GM12878 (cell line): ENCODE data around the gene NBEAL1. TPM values are rescaled to one million over a fixed set of nuclear protein-coding genes. Genes with fewer than 3 reads are reported as not detected.
A peak's percentile ranks its signal among the peaks of the same experiment; 100 is the strongest.

Experiments used
- BHLHE40 ChIP-seq, 2 experiments: fragments of 450-650 bp in 1 of 2; IDR thresholded peaks; 2 replicates each; pipeline ENCODE4 v1.6.1; 2011 to 2017; ENCODE audit warnings: low read depth in 2 of 2, borderline replicate concordance in 1 of 2, improper control_type of control experiment in 1 of 2, low read length in 1 of 2, mild to moderate bottlenecking in 1 of 2
- CBX3 ChIP-seq: fragments of 200-600 bp; sonication (generic); IDR thresholded peaks from 2 replicates; pipeline ENCODE4 v1.6.1; 2016; ENCODE audit warnings: low read depth, borderline replicate concordance
- IKZF1 ChIP-seq: fragments of 450-650 bp; conservative IDR thresholded peaks from 2 replicates; pipeline ENCODE4 v1.6.1; 2017; ENCODE audit warnings: antibody characterized with exemption, mild to moderate bottlenecking
- IKZF2 ChIP-seq, 2 experiments: fragments of 450-650 bp; IDR thresholded peaks; 2 replicates each; pipeline ENCODE4 v1.6.1; 2017; ENCODE audit warnings: mild to moderate bottlenecking in 2 of 2, moderate library complexity in 2 of 2
- RCOR1 ChIP-seq: conservative IDR thresholded peaks from 2 replicates; pipeline ENCODE4 v1.6.1; 2012; ENCODE audit warnings: low read depth, low read length, improper control_type of control experiment
- RELA ChIP-seq: fragments of 450-650 bp; IDR thresholded peaks from 2 replicates; pipeline ENCODE4 v1.8.0; 2014; ENCODE audit warnings: borderline replicate concordance; ENCODE audit not compliant: partially characterized antibody
- SMAD1 ChIP-seq: fragments of 450-650 bp; IDR thresholded peaks from 2 replicates; pipeline ENCODE4 v1.6.1; 2018; ENCODE audit warnings: mild to moderate bottlenecking, low read depth; ENCODE audit not compliant: partially characterized antibody
- TARDBP ChIP-seq: IDR thresholded peaks from 2 replicates; pipeline ENCODE4 v1.6.1; 2016; ENCODE audit warnings: borderline replicate concordance
- TCF3 ChIP-seq: IDR thresholded peaks from 2 replicates; pipeline ENCODE4 v1.6.1; 2012; ENCODE audit warnings: low read depth, mild to moderate bottlenecking, low read length, borderline replicate concordance; ENCODE audit not compliant: insufficient read depth
- ZNF24 ChIP-seq: fragments of 450-650 bp; IDR thresholded peaks from 2 replicates; pipeline ENCODE4 v1.6.1; 2017; ENCODE audit warnings: antibody characterized with exemption, mild to moderate bottlenecking
- ZNF274 ChIP-seq: IDR thresholded peaks from one replicate; pipeline ENCODE4 v1.8.0; 2011; ENCODE audit not compliant: insufficient read length, insufficient read depth
- polyA plus RNA-seq, 11 experiments: library from polyadenylated mRNA; depleted of rRNA in 4 of 11; unstranded in 6 of 11; stranded (reverse) in 5 of 11; fragments of >200 nt; fragmentation: Nextera tagmentation in 4 of 11; fragmentation: Illumina TruSeq in 1 of 11; extraction: Ambion mirVana in 4 of 11; extraction: Trizol in 1 of 11; gene quantifications; 1 replicate in 1 of 11; 2 replicates in 10 of 11; pipeline versions ENCODE4 v1.2.1 to v1.2.3, GENCODE V29; 2011 to 2016; ENCODE audit warnings: inconsistent platforms in 2 of 11, missing spikeins in 2 of 11, low read depth in 1 of 11
- total RNA-seq, 4 experiments: library from RNA; depleted of rRNA in 3 of 4; stranded (reverse); fragments of >200 nt in 3 of 4; fragmentation: Illumina TruSeq in 1 of 4; extraction: Trizol in 1 of 4; gene quantifications; 2 replicates each; pipeline versions ENCODE4 v1.2.1 to v1.2.3, GENCODE V29; 2013 to 2021
- TF ChIP-seq, protein P1 (sequence below): fragments of 450-650 bp; IDR thresholded peaks from 2 replicates; pipeline ENCODE4 v1.6.1; 2016; ENCODE audit warnings: mild to moderate bottlenecking, moderate library complexity, borderline replicate concordance
- TF ChIP-seq, protein P2 (sequence below): fragments of 450-650 bp; formaldehyde crosslinking; IDR thresholded peaks from 2 replicates; pipeline ENCODE4 v1.5.0; 2022; ENCODE audit warnings: mild to moderate bottlenecking, missing genetic modification characterization
- TF ChIP-seq, protein P3 (sequence below): fragments of 450-650 bp; IDR thresholded peaks from 2 replicates; pipeline ENCODE4 v1.6.1; 2017; ENCODE audit warnings: low read depth, mild to moderate bottlenecking, moderate library complexity
- TF ChIP-seq, protein P4 (sequence below): fragments of 450-650 bp; IDR thresholded peaks from 2 replicates; pipeline ENCODE4 v1.6.1; 2016; ENCODE audit warnings: mild to moderate bottlenecking
- TF ChIP-seq, protein P5 (sequence below): IDR thresholded peaks from 2 replicates; pipeline ENCODE4 v1.6.1; 2011; ENCODE audit warnings: low read depth, mild to moderate bottlenecking, low read length, moderate library complexity, borderline replicate concordance; ENCODE audit errors: extremely low read depth

The NBEAL1 gene
- total and polyA plus RNA-seq, 10 of the 15 experiments (the other 5 are each of a cell fraction or from before 2014, with no cell fraction given): 1.9 to 16.1 (median 7.2) TPM

DNA sequence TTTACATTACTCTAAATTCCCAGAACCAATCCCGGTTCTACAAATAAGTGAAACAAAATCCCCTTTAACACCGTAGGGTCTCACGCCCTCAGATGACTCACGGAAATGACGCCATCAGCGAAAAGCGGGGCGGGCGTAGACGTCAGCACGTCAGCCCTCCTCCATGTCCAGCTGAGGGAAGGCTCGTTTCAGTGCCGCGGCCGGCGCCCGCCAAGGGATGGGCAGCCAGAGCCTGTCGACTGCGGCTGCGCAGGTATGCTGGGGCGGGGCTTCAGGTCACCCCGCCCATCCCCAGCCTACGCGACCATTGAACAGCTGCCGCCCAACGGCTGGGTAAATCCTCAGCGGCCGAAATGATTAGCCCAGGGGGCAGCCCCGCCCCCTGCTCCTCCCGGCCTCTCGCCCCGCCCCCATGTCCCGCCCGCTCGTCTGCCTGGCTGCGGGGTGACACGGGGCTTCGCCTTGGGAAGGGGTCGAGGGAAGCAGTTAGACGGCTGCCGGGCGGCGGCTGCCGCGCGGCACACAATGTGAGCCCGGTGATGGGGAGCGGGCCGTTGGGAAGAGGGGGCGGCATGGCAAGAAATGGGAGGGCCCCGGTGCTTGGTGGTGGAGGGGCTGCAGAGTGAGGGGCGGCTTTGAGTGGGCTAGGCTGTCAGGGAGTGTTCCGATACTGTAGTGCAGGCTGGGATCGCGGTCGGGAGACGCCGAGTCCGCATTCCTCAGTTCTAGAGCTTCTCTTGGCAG is at the start of gene NBEAL1 (continued):
- TF ChIP-seq, protein P1, sequence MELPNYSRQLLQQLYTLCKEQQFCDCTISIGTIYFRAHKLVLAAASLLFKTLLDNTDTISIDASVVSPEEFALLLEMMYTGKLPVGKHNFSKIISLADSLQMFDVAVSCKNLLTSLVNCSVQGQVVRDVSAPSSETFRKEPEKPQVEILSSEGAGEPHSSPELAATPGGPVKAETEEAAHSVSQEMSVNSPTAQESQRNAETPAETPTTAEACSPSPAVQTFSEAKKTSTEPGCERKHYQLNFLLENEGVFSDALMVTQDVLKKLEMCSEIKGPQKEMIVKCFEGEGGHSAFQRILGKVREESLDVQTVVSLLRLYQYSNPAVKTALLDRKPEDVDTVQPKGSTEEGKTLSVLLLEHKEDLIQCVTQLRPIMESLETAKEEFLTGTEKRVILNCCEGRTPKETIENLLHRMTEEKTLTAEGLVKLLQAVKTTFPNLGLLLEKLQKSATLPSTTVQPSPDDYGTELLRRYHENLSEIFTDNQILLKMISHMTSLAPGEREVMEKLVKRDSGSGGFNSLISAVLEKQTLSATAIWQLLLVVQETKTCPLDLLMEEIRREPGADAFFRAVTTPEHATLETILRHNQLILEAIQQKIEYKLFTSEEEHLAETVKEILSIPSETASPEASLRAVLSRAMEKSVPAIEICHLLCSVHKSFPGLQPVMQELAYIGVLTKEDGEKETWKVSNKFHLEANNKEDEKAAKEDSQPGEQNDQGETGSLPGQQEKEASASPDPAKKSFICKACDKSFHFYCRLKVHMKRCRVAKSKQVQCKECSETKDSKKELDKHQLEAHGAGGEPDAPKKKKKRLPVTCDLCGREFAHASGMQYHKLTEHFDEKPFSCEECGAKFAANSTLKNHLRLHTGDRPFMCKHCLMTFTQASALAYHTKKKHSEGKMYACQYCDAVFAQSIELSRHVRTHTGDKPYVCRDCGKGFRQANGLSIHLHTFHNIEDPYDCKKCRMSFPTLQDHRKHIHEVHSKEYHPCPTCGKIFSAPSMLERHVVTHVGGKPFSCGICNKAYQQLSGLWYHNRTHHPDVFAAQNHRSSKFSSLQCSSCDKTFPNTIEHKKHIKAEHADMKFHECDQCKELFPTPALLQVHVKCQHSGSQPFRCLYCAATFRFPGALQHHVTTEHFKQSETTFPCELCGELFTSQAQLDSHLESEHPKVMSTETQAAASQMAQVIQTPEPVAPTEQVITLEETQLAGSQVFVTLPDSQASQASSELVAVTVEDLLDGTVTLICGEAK: peak; percentile 35; the same call in 1 of the 2 replicates
- TF ChIP-seq RELA (peak; percentile 40), TCF3 (peak; percentile 76; the same call in 1 of the 2 replicates), ZNF24 (no peak), ZNF274 (no peak), TARDBP (no peak), IKZF1 (peak; percentile 59), SMAD1 (no peak), BHLHE40 (IDR thresholded peaks at IDR 0.05; ENCODE audit: borderline replicate concordance in 1 of 2, low read depth in 2 of 2, low read length in 1 of 2) (peak; percentile 46 to 75; a peak in 3 of 4 replicates), RCOR1 (0 out of 2 replicates have a peak, but pooled peaks have one; percentile 40), CBX3 (no peak), IKZF2 (IDR thresholded peaks at IDR 0.05) (0 out of 4 replicates have a peak, but pooled peaks of 1 of the 2 experiments have one; percentile 7)
- TF ChIP-seq, protein P2, sequence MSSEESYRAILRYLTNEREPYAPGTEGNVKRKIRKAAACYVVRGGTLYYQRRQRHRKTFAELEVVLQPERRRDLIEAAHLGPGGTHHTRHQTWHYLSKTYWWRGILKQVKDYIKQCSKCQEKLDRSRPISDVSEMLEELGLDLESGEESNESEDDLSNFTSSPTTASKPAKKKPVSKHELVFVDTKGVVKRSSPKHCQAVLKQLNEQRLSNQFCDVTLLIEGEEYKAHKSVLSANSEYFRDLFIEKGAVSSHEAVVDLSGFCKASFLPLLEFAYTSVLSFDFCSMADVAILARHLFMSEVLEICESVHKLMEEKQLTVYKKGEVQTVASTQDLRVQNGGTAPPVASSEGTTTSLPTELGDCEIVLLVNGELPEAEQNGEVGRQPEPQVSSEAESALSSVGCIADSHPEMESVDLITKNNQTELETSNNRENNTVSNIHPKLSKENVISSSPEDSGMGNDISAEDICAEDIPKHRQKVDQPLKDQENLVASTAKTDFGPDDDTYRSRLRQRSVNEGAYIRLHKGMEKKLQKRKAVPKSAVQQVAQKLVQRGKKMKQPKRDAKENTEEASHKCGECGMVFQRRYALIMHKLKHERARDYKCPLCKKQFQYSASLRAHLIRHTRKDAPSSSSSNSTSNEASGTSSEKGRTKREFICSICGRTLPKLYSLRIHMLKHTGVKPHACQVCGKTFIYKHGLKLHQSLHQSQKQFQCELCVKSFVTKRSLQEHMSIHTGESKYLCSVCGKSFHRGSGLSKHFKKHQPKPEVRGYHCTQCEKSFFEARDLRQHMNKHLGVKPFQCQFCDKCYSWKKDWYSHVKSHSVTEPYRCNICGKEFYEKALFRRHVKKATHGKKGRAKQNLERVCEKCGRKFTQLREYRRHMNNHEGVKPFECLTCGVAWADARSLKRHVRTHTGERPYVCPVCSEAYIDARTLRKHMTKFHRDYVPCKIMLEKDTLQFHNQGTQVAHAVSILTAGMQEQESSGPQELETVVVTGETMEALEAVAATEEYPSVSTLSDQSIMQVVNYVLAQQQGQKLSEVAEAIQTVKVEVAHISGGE (CRISPR knock-in tag): no peak
- TF ChIP-seq, protein P3, sequence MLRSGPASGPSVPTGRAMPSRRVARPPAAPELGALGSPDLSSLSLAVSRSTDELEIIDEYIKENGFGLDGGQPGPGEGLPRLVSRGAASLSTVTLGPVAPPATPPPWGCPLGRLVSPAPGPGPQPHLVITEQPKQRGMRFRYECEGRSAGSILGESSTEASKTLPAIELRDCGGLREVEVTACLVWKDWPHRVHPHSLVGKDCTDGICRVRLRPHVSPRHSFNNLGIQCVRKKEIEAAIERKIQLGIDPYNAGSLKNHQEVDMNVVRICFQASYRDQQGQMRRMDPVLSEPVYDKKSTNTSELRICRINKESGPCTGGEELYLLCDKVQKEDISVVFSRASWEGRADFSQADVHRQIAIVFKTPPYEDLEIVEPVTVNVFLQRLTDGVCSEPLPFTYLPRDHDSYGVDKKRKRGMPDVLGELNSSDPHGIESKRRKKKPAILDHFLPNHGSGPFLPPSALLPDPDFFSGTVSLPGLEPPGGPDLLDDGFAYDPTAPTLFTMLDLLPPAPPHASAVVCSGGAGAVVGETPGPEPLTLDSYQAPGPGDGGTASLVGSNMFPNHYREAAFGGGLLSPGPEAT: peak; percentile 62; the same call in 1 of the 2 replicates
- TF ChIP-seq, protein P4, sequence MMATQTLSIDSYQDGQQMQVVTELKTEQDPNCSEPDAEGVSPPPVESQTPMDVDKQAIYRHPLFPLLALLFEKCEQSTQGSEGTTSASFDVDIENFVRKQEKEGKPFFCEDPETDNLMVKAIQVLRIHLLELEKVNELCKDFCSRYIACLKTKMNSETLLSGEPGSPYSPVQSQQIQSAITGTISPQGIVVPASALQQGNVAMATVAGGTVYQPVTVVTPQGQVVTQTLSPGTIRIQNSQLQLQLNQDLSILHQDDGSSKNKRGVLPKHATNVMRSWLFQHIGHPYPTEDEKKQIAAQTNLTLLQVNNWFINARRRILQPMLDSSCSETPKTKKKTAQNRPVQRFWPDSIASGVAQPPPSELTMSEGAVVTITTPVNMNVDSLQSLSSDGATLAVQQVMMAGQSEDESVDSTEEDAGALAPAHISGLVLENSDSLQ: peak; percentile 89
- TF ChIP-seq, protein P5, sequence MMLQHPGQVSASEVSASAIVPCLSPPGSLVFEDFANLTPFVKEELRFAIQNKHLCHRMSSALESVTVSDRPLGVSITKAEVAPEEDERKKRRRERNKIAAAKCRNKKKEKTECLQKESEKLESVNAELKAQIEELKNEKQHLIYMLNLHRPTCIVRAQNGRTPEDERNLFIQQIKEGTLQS: no peak
